ENCODE results near the gene SH3TC1.

Gene SH3TC1

GRCh38 chr4:8260656-8261111, 61.6 kb downstream of the SH3TC1 start:
- DNase-seq (ENCODE audit: low read depth in 3 of 3, low spot score in 1 of 3) = no peak

GRCh38 chr4:8261851-8262535, 62.9 kb downstream of the SH3TC1 start:
- DNase-seq (ENCODE audit: low read depth in 3 of 3, low spot score in 1 of 3) = no peak

- no peak for DNase-seq (ENCODE audit: low read depth in 3 of 3, low spot score in 1 of 3)
Observed at GRCh38 chr4:8262637-8263322, 63.7 kb downstream of the SH3TC1 start.

GRCh38 chr4:8263397-8263796, 64.3 kb downstream of the SH3TC1 start:
- DNase-seq (ENCODE audit: low read depth in 3 of 3, low spot score in 1 of 3) = no peak

- no peak for DNase-seq (ENCODE audit: low read depth in 3 of 3, low spot score in 1 of 3)
Observed at GRCh38 chr4:8264106-8264505, 65.0 kb downstream of the SH3TC1 start.

GRCh38 chr4:8265171-8265929, 66.3 kb downstream of the SH3TC1 start:
- DNase-seq (ENCODE audit: low read depth in 3 of 3, low spot score in 1 of 3) = no peak

GRCh38 chr4:8266088-8266487, 67.0 kb downstream of the SH3TC1 start:
- no peak for DNase-seq (ENCODE audit: low read depth in 3 of 3, low spot score in 1 of 3)

GRCh38 chr4:8266508-8266907, 67.4 kb downstream of the SH3TC1 start:
- DNase-seq (ENCODE audit: low read depth in 3 of 3, low spot score in 1 of 3) = no peak

GRCh38 chr4:8267077-8267476, 68.0 kb downstream of the SH3TC1 start:
- no peak for DNase-seq (ENCODE audit: low read depth in 3 of 3, low spot score in 1 of 3)

- DNase-seq (ENCODE audit: low read depth in 3 of 3, low spot score in 1 of 3) = no peak
Observed at GRCh38 chr4:8268211-8268610, 69.1 kb downstream of the SH3TC1 start.

- DNase-seq (ENCODE audit: low read depth in 3 of 3, low spot score in 1 of 3) = no peak
Observed at GRCh38 chr4:8268901-8269534, 69.9 kb downstream of the SH3TC1 start.

- no peak for DNase-seq (ENCODE audit: low read depth in 3 of 3, low spot score in 1 of 3)
Observed at GRCh38 chr4:8269535-8270417, 70.7 kb downstream of the SH3TC1 start, which contains the start of gene HTRA3. Gene HTRA3, plus strand, starts transcription at chr4:8269754. Its CDS starts 215 bp downstream, at chr4:8269969.

- no peak for DNase-seq (ENCODE audit: low read depth in 3 of 3, low spot score in 1 of 3)
Observed at GRCh38 chr4:8270418-8270771, 71.3 kb downstream of the SH3TC1 start.

- no peak for DNase-seq (ENCODE audit: low read depth in 3 of 3, low spot score in 1 of 3)
Observed at GRCh38 chr4:8270912-8271815, 72.1 kb downstream of the SH3TC1 start.

- DNase-seq (ENCODE audit: low read depth in 3 of 3, low spot score in 1 of 3) = no peak
Observed at GRCh38 chr4:8271821-8272220, 72.7 kb downstream of the SH3TC1 start.

- DNase-seq (ENCODE audit: low read depth in 3 of 3, low spot score in 1 of 3) = no peak
Observed at GRCh38 chr4:8272472-8273428, 73.7 kb downstream of the SH3TC1 start.

- no peak for DNase-seq (ENCODE audit: low read depth in 3 of 3, low spot score in 1 of 3)
Observed at GRCh38 chr4:8273450-8273849, 74.4 kb downstream of the SH3TC1 start.

GRCh38 chr4:8274066-8274652, 75.1 kb downstream of the SH3TC1 start:
- DNase-seq (ENCODE audit: low read depth in 3 of 3, low spot score in 1 of 3) = no peak
